Upper lobe of right lung (tissue), 1 donor: ENCODE data around the gene EYS. TPM values are rescaled to one million over a fixed set of nuclear protein-coding genes. Genes with fewer than 3 reads are reported as not detected.

Experiments used
- ATAC-seq: fragments of 200-7000 bp; cut with Tn5 transposase; one replicate; pipeline ENCODE4 v1.9.1; 2020; ENCODE audit warnings: mild to moderate bottlenecking, moderate library complexity
- DNase-seq: peaks from one replicate; pipeline ENCODE4 v3.0.0-alpha.2; 2020
- H3K27ac ChIP-seq: fragments of 200-600 bp; one replicate; pipeline ENCODE4 v1.8.0; 2022
- H3K27me3 ChIP-seq: fragments of 200-600 bp; one replicate; pipeline ENCODE4 v1.8.0; 2022; ENCODE audit warnings: mild to moderate bottlenecking
- H3K36me3 ChIP-seq: fragments of 200-600 bp; one replicate; pipeline ENCODE4 v1.8.0; 2022
- H3K4me1 ChIP-seq: fragments of 200-600 bp; one replicate; pipeline ENCODE4 v1.8.0; 2022
- H3K4me3 ChIP-seq: fragments of 200-600 bp; one replicate; pipeline ENCODE4 v1.8.0; 2022; ENCODE audit warnings: mild to moderate bottlenecking
- H3K9me3 ChIP-seq: fragments of 200-600 bp; one replicate; pipeline ENCODE4 v1.8.0; 2022
- intact Hi-C: fragments of 100-400 bp; cut with DNase I; formaldehyde crosslinking; loops from one replicate; pipeline ENCODE4 v1.11.0; 2022
- total RNA-seq: library from RNA; stranded (reverse); fragmentation: NEBNext Ultra II Directional; extraction: Animal tissue kit (Norgen Biotek cat#: 25700); gene quantifications from one replicate; pipeline ENCODE4 v1.2.1, GENCODE V29; 2021
- TF ChIP-seq, protein P1 (sequence below): fragments of 200-600 bp; IDR thresholded peaks from one replicate; pipeline ENCODE4 v1.8.0; 2022; ENCODE audit warnings: antibody characterized with exemption
- donor health status: DM: no; HTN: yes; CAD: no; lungs with severe emphysema.

EYS gene
- total RNA-seq, 1 donor from 2014 or later, result not detected

DNA sequence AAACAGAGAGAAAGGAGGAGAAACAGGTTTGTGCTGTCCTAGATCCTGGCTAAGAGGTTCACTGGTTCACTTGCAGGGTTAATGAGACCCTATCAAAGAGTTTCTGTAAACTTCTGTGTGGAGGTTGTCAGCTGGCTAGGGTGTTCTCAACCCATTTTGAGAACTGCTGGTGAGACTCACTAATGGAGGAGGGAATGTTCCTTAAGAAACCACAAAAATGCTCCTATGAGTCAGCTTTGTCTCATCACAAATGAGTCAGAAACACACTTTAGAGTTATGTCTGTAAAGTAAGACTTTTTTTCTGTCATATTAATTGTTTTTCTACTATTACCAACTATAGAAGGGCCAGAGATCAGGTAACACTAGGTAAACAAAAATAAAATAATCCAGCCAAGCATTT lies 1187.0 kb downstream of the EYS start:
- TF ChIP-seq, protein P1, sequence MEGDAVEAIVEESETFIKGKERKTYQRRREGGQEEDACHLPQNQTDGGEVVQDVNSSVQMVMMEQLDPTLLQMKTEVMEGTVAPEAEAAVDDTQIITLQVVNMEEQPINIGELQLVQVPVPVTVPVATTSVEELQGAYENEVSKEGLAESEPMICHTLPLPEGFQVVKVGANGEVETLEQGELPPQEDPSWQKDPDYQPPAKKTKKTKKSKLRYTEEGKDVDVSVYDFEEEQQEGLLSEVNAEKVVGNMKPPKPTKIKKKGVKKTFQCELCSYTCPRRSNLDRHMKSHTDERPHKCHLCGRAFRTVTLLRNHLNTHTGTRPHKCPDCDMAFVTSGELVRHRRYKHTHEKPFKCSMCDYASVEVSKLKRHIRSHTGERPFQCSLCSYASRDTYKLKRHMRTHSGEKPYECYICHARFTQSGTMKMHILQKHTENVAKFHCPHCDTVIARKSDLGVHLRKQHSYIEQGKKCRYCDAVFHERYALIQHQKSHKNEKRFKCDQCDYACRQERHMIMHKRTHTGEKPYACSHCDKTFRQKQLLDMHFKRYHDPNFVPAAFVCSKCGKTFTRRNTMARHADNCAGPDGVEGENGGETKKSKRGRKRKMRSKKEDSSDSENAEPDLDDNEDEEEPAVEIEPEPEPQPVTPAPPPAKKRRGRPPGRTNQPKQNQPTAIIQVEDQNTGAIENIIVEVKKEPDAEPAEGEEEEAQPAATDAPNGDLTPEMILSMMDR, result no peak
- ATAC-seq (no peak), DNase-seq (no peak)
- Histone ChIP-seq H3K9me3 (no peaks in the 10 kb centered on the region), H3K4me1 (no peaks in the 10 kb centered on the region), H3K27me3 (no peaks in the 10 kb centered on the region), H3K36me3 (no peaks in the 10 kb centered on the region), H3K4me3 (no peak overlapping the region), H3K27ac (peak overlapping the region; percentile 19)
- intact Hi-C loops, result no loop called here

DNA sequence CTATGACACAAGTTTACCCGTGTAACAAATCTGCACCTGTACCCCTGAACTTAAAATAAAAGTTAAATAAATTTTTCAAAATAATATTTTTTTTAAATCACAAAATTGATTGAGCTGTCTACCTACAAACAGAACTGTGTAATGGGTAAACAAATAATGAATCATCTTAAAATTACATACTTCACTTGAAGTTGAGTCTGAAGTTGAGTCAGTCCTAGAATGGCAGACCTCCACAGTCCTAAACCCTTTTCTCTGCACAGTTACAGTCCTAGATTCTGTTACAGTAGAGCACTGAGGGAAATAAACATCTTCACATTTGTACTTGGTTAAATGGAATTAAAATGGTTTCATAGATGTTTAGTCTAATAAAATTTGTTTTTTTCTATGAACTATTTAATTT lies 1190.6 kb downstream of the EYS start:
- TF ChIP-seq, protein P1, result no peak

DNA sequence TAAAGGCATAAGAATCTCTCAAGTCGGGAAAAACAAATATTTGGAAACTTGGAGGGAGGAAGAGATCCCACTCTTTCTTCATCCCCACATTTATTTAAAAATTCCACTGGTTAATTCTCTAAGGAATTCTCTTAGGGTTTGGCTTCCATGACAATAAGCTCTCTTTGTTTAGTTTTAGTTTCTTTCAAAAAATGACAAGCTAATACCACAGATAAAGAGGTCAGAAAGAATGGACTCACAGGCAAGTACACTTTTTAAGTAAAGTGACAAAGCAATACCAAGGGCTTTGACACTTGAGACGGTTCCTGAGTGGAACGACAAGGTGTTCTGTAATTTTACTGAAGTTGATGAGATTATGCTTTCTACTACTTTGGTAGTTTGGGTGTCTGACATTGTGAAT lies 1199.4 kb downstream of the EYS start:
- intact Hi-C loops, result no loop called here
- no peak for ATAC-seq
- H3K27me3 ChIP-seq, result no peaks in the 10 kb centered on the region
- H3K27ac ChIP-seq, result no peak overlapping the region
- no peaks in the 10 kb centered on the region for H3K36me3 ChIP-seq
- no peak overlapping the region for H3K4me3 ChIP-seq
- H3K4me1 ChIP-seq, result peaks cover 4% of the 10 kb centered on the region
- no peaks in the 10 kb centered on the region for H3K9me3 ChIP-seq
- no peak for DNase-seq
- TF ChIP-seq, protein P1, result no peak

More for the DNA sequence above, 1190.6 kb downstream of the EYS start:
- DNase-seq (no peak), ATAC-seq (no peak)
- Histone ChIP-seq H3K4me3 (no peak overlapping the region), H3K27ac (no peak overlapping the region), H3K27me3 (no peaks in the 10 kb centered on the region), H3K4me1 (no peaks in the 10 kb centered on the region), H3K9me3 (no peaks in the 10 kb centered on the region), H3K36me3 (no peaks in the 10 kb centered on the region)
- intact Hi-C loops, result no loop called here

DNA sequence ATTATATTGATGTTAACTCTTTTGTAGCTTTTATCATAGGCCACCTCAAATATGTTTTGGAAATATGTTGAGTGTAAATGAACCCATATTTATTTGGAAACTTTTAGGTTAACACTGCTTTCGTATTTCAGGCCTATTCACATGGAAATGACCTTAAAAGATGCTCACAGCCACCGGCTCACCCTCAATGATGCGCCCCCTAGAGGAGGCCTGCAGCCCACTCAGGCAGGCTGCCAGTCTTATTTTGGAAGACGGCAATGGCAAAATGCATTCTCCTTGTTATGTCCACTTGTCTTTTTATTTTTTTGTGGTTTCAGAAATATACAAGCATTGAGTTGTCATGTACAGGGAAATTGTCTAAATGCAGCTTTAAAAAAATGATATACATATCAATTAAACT lies 1201.7 kb downstream of the EYS start:
- TF ChIP-seq, protein P1, result peak; percentile 26
- Histone ChIP-seq H3K9me3 (no peaks in the 10 kb centered on the region), H3K27me3 (no peaks in the 10 kb centered on the region), H3K36me3 (no peaks in the 10 kb centered on the region), H3K27ac (no peak overlapping the region), H3K4me3 (no peak overlapping the region), H3K4me1 (peaks cover 4% of the 10 kb centered on the region)
- intact Hi-C loops, result no loop called here
- ATAC-seq, result no peak
- no peak for DNase-seq

DNA sequence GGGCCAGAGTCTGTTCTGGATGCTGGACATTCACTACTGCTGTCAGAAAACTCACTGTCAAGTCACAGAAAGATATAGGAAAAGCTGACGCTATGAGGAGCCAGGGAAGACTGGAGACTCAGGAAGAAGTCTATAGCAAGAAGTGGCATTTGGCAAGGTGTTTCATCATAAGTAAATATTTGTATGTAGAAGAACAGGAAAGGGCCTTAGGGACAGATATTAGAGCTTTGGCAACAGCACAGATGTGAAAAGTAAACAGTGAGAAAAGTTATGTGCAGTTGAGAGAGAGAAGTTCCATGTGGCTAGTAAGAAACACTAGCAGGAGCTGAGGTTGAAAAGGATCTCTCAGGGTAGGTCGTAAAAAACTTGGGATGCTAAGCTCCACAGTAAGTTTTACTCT lies 1202.5 kb downstream of the EYS start:
- intact Hi-C loops, result no loop called here
- no peaks in the 10 kb centered on the region for H3K9me3 ChIP-seq
- H3K27ac ChIP-seq, result no peak overlapping the region
- no peaks in the 10 kb centered on the region for H3K36me3 ChIP-seq
- H3K27me3 ChIP-seq, result no peaks in the 10 kb centered on the region
- peak; percentile 77 for ATAC-seq
- TF ChIP-seq, protein P1, result no peak
- H3K4me3 ChIP-seq, result no peak overlapping the region
- DNase-seq, result no peak
- peaks cover 4% of the 10 kb centered on the region for H3K4me1 ChIP-seq

DNA sequence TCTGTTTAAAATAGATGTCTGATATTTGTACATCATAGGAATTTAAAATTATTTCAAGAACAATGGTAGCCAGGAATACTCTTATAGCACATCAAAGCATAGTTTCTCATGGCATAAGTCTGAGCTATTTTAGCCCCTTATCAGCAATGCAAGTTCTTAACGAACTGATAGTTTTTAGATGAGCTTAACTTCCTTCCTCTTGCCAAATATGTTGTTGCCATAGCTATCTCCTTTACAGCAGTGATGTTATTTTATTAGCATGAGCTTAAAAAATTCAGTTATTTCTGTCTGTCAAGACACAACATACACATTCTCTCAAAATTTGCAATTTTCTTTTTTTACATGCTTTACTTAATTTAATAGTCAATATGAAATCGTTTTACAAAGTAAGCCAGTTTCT lies 1204.2 kb downstream of the EYS start:
- ATAC-seq (no peak), DNase-seq (no peak)
- H3K36me3 ChIP-seq, result no peaks in the 10 kb centered on the region
- no peak overlapping the region for H3K4me3 ChIP-seq
- peaks cover 4% of the 10 kb centered on the region for H3K4me1 ChIP-seq
- intact Hi-C loops, result no loop called here
- no peaks in the 10 kb centered on the region for H3K9me3 ChIP-seq
- TF ChIP-seq, protein P1, result no peak
- peak overlapping the region; percentile 2 for H3K27ac ChIP-seq
- no peaks in the 10 kb centered on the region for H3K27me3 ChIP-seq
